ENCODE results near the gene INPP5A.

The INPP5A gene

GRCh38 chr10:132712291-132712690, 174.7 kb downstream of the INPP5A start:
- no peak for DNase-seq

- no peak for DNase-seq
These were observed 175.2 kb downstream of the INPP5A start for GRCh38 chr10:132712743-132713142.

DNA sequence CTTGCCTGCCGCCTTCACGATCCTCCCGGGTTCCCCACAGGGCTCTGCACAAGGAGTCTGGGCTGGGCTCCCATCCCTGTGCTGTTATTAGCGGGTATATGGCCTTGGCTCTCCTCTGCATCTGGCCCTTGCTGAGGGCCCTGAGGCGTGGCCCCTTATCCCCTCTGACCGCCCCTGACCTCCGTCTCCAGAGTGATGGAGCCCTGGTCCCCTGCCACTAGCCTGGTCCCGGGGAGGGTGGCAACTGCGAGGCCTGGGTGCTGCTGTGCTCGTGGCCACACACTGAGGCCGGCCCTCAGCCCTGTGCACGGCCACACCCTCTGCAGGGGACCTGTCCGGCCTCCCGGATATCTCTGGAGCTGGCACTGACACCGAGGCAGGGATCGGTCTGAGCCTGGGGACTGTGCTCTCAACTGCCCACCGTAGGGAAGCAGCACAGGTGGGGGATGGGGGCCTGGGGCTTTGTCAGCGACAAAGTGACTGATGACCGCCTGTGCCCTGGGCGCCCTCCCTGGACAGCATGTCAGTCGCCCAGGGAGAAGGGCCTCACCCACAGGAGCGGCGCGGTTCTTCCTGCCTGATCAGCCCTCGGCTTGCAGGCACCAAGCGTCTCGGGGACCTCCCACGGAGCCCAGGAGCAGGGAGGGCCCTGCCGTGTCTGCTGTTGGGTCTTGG, 176.0 kb downstream of the INPP5A start:
- no peak for DNase-seq

GRCh38 chr10:132714096-132714985, 176.8 kb downstream of the INPP5A start:
- no peak for DNase-seq

DNA sequence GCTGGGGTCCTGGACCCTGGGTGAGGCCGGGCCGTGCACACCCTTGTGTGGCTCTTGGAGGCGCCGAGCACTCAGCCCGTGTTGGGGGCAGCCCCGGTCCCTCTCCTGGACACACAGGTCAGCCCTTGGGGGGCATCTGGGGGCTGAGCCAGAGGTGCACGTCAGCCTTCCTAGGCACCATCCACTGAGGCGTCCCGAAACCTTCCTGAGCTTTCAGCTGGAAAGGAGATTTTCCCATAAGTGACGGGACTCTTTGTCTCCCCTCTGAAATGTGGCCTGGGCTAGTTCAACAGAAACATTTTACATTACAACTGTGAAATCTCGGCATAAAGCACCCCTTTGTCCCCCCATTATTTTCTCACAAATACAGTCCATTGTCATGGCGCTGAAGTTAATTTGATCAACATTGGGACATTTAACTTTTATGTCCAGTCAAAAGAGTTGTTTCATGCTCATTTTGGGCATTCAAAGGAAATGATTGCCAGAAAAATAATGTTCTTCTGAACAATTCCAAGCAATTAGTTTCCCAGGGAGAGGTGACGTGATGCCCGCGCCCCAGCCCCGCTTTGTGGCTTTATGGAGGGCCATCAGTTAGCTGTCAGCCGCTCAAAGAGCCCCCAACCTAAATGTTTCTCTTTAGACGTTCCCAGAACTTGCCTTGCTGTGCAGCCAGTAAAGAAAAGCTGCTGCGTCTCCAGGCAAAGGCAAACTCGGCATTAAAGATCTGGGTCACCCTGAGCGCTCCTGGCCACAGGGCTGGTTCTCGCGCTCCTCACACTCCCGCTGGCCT, 177.6 kb downstream of the INPP5A start:
- DNase-seq, result no peak

DNA sequence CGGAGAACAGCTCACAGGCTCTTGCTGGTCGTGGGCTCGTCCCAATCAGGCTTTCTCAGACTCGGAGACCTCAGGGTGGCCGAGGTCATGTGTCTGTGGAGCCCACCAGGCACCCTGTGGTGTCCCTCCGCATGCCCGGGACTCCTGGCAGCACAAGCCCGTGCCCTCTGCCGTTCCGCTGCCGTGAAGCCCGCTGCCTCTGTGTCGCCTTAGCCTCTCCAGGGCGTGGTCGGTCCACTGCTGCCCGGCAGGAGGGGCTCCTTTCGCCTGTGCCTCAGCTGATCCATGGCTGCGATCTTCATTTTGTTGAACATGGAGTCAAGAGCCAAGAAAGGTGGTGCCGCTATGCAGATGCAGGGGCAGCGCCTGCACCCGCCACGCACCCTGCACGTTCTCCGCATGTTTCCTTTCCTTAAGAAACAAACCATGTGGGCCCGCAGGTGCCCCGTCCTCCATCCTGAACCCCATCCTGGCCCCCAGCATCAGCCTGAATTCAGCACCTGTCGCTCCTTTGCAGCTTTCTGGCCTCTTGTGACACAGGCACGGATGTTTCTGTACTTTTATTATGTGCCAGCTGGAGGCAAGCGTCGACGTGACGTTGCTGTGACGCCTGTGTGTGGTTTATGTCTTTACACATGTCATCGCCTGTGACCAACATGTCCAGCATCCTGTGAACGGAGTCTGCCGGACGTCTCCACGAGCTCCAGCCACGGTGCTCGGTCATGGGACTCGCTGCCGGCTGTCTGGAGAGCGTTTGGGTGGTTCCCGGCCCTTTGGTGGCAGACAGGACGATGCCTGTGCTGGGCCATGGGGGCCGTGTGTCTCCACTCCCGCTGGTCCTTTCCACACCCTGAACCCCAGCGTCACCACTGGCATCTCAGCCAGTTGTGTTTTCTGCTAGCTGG, 178.4 kb downstream of the INPP5A start:
- no peak for DNase-seq

GRCh38 chr10:132716691-132717490, 179.3 kb downstream of the INPP5A start:
- DNase-seq, result no peak

- no peak for DNase-seq
These were observed 184.1 kb downstream of the INPP5A start for GRCh38 chr10:132721725-132722124.

- DNase-seq, result no peak
These were observed 185.1 kb downstream of the INPP5A start for GRCh38 chr10:132722394-132723329.

DNA sequence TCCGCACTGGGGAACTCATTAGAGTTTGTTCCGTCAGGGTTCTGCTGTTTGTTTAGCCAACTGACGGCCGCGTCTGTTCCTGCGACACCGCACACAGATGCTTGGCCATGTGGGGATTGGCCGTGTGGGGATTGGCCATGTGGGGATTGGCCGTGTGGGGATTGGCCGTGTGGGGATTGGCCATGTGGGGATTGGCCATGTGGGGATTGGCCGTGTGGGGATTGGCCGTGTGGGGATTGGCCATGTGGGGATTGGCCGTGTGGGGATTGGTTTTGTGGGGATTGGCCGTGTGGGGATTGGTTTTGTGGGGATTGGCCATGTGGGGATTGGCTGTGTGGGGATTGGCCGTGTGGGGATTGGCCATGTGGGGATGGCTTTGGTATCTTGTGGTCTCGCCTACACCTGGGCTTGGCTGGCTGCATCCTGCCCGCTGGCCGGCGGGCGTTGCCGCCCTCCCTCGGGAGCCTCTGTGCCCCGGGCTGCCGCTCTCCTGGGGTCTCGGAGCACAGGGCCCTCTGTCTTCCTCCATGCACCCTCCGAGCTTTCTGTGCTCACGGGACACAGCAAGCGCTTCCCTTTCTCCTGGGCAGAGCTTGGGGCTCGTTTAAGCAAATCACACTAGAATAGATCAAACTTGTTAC, 185.9 kb downstream of the INPP5A start:
- DNase-seq, result no peak

GRCh38 chr10:132724446-132724845, 186.9 kb downstream of the INPP5A start:
- DNase-seq, result no peak

- DNase-seq, result no peak
These were observed 187.6 kb downstream of the INPP5A start for GRCh38 chr10:132725202-132725601.

DNA sequence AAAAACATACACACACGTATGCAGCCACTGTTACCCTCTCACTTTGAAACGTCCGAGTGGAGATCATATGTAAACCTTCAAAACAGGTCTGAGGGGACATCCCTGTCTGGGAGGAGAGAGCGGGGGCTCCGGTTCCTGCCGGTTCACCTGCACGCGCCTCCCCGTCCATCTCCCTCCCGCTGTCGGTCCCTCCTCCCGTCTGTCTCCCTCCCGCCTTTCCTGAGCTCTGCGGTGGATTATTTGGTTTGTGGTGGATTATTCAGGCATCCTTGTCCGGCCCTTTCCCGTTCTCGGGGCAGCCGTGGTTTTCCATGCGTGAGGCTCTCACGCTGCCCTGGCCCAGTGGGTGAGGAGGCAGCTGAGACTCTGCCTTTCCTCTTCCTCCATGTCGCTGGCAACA, 188.6 kb downstream of the INPP5A start:
- DNase-seq, result no peak

DNA sequence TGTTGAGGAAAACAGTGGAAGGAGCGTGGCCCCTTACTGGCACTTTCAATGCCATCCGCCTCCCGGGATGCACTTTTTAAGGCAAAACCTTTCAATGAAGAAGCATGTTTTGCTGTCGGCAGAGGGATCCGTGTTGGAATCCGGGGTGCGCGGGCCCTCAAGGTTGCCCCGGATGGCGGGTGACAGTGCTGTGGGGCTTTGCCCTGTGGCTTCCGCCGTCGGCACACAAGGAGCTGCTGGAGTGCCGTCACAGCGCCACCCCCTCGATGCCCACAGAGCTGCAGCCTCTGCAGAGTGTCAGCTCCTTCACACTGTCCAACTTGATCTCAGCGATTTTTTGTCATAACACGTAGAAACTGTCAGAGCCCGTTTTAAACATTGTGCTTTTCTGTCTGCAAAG, 189.4 kb downstream of the INPP5A start:
- DNase-seq, result no peak

- no peak for DNase-seq
These were observed 189.8 kb downstream of the INPP5A start for GRCh38 chr10:132727411-132727810.

GRCh38 chr10:132728321-132728720, 190.7 kb downstream of the INPP5A start:
- no peak for DNase-seq

DNA sequence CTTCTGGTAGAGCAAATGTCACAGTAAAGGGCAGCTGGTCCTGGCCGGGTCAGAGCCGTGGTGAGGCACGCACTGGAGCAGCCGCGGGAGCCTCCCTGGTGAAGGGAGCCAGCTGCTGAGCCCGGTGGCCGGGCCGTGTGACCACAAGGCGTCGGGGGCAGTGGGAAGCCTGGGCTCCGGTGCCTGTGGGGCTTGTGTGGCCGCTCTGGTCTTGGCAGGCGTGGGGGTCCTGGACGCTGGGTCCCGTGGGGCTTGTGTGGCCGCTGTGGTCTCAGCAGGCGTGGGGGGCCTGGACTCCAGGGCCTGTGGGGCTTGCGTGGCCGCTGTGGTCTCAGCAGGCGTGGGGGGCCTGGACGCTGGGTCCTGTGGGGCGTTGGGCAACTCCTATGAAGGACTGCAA, 191.2 kb downstream of the INPP5A start:
- no peak for DNase-seq

GRCh38 chr10:132729810-132730572, 192.4 kb downstream of the INPP5A start:
- DNase-seq, result no peak

DNA sequence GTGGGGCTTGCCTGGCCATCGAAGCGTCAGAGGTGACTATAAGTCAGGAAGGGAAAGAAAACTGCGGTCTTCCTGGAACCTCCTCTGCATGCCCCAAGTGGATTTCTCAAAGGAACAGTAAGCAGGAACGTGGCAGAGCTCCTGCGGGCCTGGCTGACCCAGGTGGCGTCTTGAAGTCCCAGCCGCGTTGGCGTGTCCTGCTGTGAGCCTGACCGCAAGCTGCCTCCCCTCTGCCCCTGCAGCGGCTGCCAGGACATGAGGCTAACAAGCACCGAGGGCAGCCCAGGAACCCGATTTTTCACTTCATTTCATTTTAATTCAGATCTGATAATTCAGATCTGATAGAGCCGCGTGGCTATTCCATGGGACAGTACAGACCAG, 193.0 kb downstream of the INPP5A start:
- no peak for DNase-seq
